Measurements from ENCODE around the gene CCDC149. TPM values are rescaled to one million over a fixed set of nuclear protein-coding genes. Genes with fewer than 3 reads are reported as not detected.
"Not testable (repeated sequence)": the region's sequence is repeated elsewhere in the genome, so short reads cannot be mapped to it uniquely, and the experiment has no call there.

CCDC149 gene
- total RNA-seq, 1 donor from 2014 or later: not detected

GRCh38 chr4:24910499-24910898, 2.3 kb downstream of the CCDC149 start:
- Mint-ChIP-seq H3K4me1 (ENCODE audit: low read depth) (no peaks in the 10 kb centered on the region), H3K36me3 (ENCODE audit: low read depth) (no peaks in the 10 kb centered on the region)

GRCh38 chr4:24909606-24910005, 3.2 kb downstream of the CCDC149 start:
- H3K4me3 Mint-ChIP-seq (ENCODE audit: low read depth); intact Hi-C loops (cut with micrococcal nuclease); H3K36me3 Mint-ChIP-seq (ENCODE audit: low read depth); H3K27ac Mint-ChIP-seq; H3K9me3 Mint-ChIP-seq; H3K4me1 Mint-ChIP-seq (ENCODE audit: low read depth); DNase-seq (ENCODE audit: low spot score): not testable (repeated sequence)
- H3K27me3 Mint-ChIP-seq (ENCODE audit: low read depth): peaks cover 19% of the 10 kb centered on the region

More at GRCh38 chr4:24910499-24910898, 2.3 kb downstream of the CCDC149 start:
- Mint-ChIP-seq H3K27me3 (ENCODE audit: low read depth) (peaks cover 19% of the 10 kb centered on the region), H3K9me3 (peaks cover 8% of the 10 kb centered on the region), H3K27ac (no peak overlapping the region), H3K4me3 (ENCODE audit: low read depth) (no peak overlapping the region)
- DNase-seq (ENCODE audit: low spot score): no peak
- intact Hi-C loops (cut with micrococcal nuclease): no loop called here

- Mint-ChIP-seq H3K27ac (no peak overlapping the region), H3K27me3 (ENCODE audit: low read depth) (no peaks in the 10 kb centered on the region), H3K9me3 (no peaks in the 10 kb centered on the region), H3K36me3 (ENCODE audit: low read depth) (no peaks in the 10 kb centered on the region), H3K4me3 (ENCODE audit: low read depth) (no peak overlapping the region), H3K4me1 (ENCODE audit: low read depth) (no peaks in the 10 kb centered on the region)
- DNase-seq (ENCODE audit: low spot score): no peak
- intact Hi-C loops (cut with micrococcal nuclease): no loop called here
These were observed 15.2 kb downstream of the CCDC149 start for GRCh38 chr4:24897639-24898038.

- intact Hi-C loops (cut with micrococcal nuclease): no loop called here
- Mint-ChIP-seq H3K27ac (no peak overlapping the region), H3K4me1 (ENCODE audit: low read depth) (no peaks in the 10 kb centered on the region), H3K4me3 (ENCODE audit: low read depth) (no peak overlapping the region), H3K9me3 (no peaks in the 10 kb centered on the region), H3K36me3 (ENCODE audit: low read depth) (no peaks in the 10 kb centered on the region), H3K27me3 (ENCODE audit: low read depth) (no peaks in the 10 kb centered on the region)
- no peak for DNase-seq (ENCODE audit: low spot score)
These were observed 15.9 kb downstream of the CCDC149 start for GRCh38 chr4:24896977-24897376.

GRCh38 chr4:24896056-24896455, 16.8 kb downstream of the CCDC149 start:
- Mint-ChIP-seq H3K27me3 (ENCODE audit: low read depth) (no peaks in the 10 kb centered on the region), H3K36me3 (ENCODE audit: low read depth) (no peaks in the 10 kb centered on the region), H3K9me3 (no peaks in the 10 kb centered on the region), H3K4me3 (ENCODE audit: low read depth) (no peak overlapping the region), H3K4me1 (ENCODE audit: low read depth) (no peaks in the 10 kb centered on the region), H3K27ac (no peak overlapping the region)
- intact Hi-C loops (cut with micrococcal nuclease): no loop called here
- DNase-seq (ENCODE audit: low spot score): no peak

- Mint-ChIP-seq H3K27me3 (ENCODE audit: low read depth) (no peaks in the 10 kb centered on the region), H3K4me3 (ENCODE audit: low read depth) (no peak overlapping the region), H3K27ac (no peak overlapping the region), H3K4me1 (ENCODE audit: low read depth) (no peaks in the 10 kb centered on the region), H3K9me3 (no peaks in the 10 kb centered on the region), H3K36me3 (ENCODE audit: low read depth) (no peaks in the 10 kb centered on the region)
- DNase-seq (ENCODE audit: low spot score): no peak
- intact Hi-C loops (cut with micrococcal nuclease): no loop called here
These were observed 17.4 kb downstream of the CCDC149 start for GRCh38 chr4:24895461-24895860.

- DNase-seq (ENCODE audit: low spot score): no peak
- intact Hi-C loops (cut with micrococcal nuclease): no loop called here
- Mint-ChIP-seq H3K36me3 (ENCODE audit: low read depth) (no peaks in the 10 kb centered on the region), H3K27ac (no peak overlapping the region), H3K4me3 (ENCODE audit: low read depth) (no peak overlapping the region), H3K27me3 (ENCODE audit: low read depth) (no peaks in the 10 kb centered on the region), H3K9me3 (no peaks in the 10 kb centered on the region), H3K4me1 (ENCODE audit: low read depth) (no peaks in the 10 kb centered on the region)
These were observed 18.0 kb downstream of the CCDC149 start for GRCh38 chr4:24894846-24895245.

- intact Hi-C loops (cut with micrococcal nuclease): no loop called here
- no peak for DNase-seq (ENCODE audit: low spot score)
- Mint-ChIP-seq H3K27ac (no peak overlapping the region), H3K9me3 (no peaks in the 10 kb centered on the region), H3K27me3 (ENCODE audit: low read depth) (no peaks in the 10 kb centered on the region), H3K4me3 (ENCODE audit: low read depth) (no peak overlapping the region), H3K4me1 (ENCODE audit: low read depth) (no peaks in the 10 kb centered on the region), H3K36me3 (ENCODE audit: low read depth) (no peaks in the 10 kb centered on the region)
These were observed 18.6 kb downstream of the CCDC149 start for GRCh38 chr4:24894243-24894642.

- no peaks in the 10 kb centered on the region for H3K9me3 Mint-ChIP-seq
- peaks cover 1% of the 10 kb centered on the region for H3K27me3 Mint-ChIP-seq (ENCODE audit: low read depth)
- no peak overlapping the region for H3K4me3 Mint-ChIP-seq (ENCODE audit: low read depth)
- no peaks in the 10 kb centered on the region for H3K4me1 Mint-ChIP-seq (ENCODE audit: low read depth)
- no peak for DNase-seq (ENCODE audit: low spot score)
- H3K36me3 Mint-ChIP-seq (ENCODE audit: low read depth): no peaks in the 10 kb centered on the region
- intact Hi-C loops (cut with micrococcal nuclease): no loop called here
- no peak overlapping the region for H3K27ac Mint-ChIP-seq
These were observed 20.1 kb downstream of the CCDC149 start for GRCh38 chr4:24892778-24893177.

- no peak overlapping the region for H3K4me3 Mint-ChIP-seq (ENCODE audit: low read depth)
- H3K9me3 Mint-ChIP-seq: no peaks in the 10 kb centered on the region
- no peaks in the 10 kb centered on the region for H3K4me1 Mint-ChIP-seq (ENCODE audit: low read depth)
- H3K27me3 Mint-ChIP-seq (ENCODE audit: low read depth): peaks cover 2% of the 10 kb centered on the region
- no peak for DNase-seq (ENCODE audit: low spot score)
- intact Hi-C loops (cut with micrococcal nuclease): no loop called here
- no peak overlapping the region for H3K27ac Mint-ChIP-seq
- H3K36me3 Mint-ChIP-seq (ENCODE audit: low read depth): no peaks in the 10 kb centered on the region
These were observed 20.6 kb downstream of the CCDC149 start for GRCh38 chr4:24892278-24892677.

- no peak for DNase-seq (ENCODE audit: low spot score)
- no peaks in the 10 kb centered on the region for H3K36me3 Mint-ChIP-seq (ENCODE audit: low read depth)
- H3K9me3 Mint-ChIP-seq: no peaks in the 10 kb centered on the region
- no peaks in the 10 kb centered on the region for H3K4me1 Mint-ChIP-seq (ENCODE audit: low read depth)
- H3K27me3 Mint-ChIP-seq (ENCODE audit: low read depth): peaks cover 2% of the 10 kb centered on the region
- H3K27ac Mint-ChIP-seq: no peak overlapping the region
- intact Hi-C loops (cut with micrococcal nuclease): no loop called here
- H3K4me3 Mint-ChIP-seq (ENCODE audit: low read depth): no peak overlapping the region
These were observed 22.2 kb downstream of the CCDC149 start for GRCh38 chr4:24890561-24891126.

- Mint-ChIP-seq H3K27ac (no peak overlapping the region), H3K4me1 (ENCODE audit: low read depth) (no peaks in the 10 kb centered on the region), H3K36me3 (ENCODE audit: low read depth) (no peaks in the 10 kb centered on the region), H3K9me3 (no peaks in the 10 kb centered on the region), H3K27me3 (ENCODE audit: low read depth) (peaks cover 2% of the 10 kb centered on the region), H3K4me3 (ENCODE audit: low read depth) (no peak overlapping the region)
- intact Hi-C loops (cut with micrococcal nuclease): no loop called here
- no peak for DNase-seq (ENCODE audit: low spot score)
These were observed 22.9 kb downstream of the CCDC149 start for GRCh38 chr4:24889991-24890390.

- H3K4me1 Mint-ChIP-seq (ENCODE audit: low read depth): no peaks in the 10 kb centered on the region
- intact Hi-C loops (cut with micrococcal nuclease): no loop called here
- DNase-seq (ENCODE audit: low spot score): no peak
- H3K36me3 Mint-ChIP-seq (ENCODE audit: low read depth): no peaks in the 10 kb centered on the region
- no peak overlapping the region for H3K4me3 Mint-ChIP-seq (ENCODE audit: low read depth)
- H3K27me3 Mint-ChIP-seq (ENCODE audit: low read depth): peaks cover 2% of the 10 kb centered on the region
- H3K27ac Mint-ChIP-seq: no peak overlapping the region
- H3K9me3 Mint-ChIP-seq: no peaks in the 10 kb centered on the region
These were observed 24.1 kb downstream of the CCDC149 start for GRCh38 chr4:24888475-24889344.

Measured in activated T-helper 2 cell treated with anti-CD3 and anti-CD28 coated beads, Interferon-gamma antibody, Interleukin-2, Interleukin-4, amounts not matched to agents 10 μg/mL and 5 μg/mL and 100 μg/mL, durations not matched to agents 14 hours and 24 hours and 36 hours (primary cell).